HFFc6 (cell line): ENCODE results near the gene BRAT1. TPM values are rescaled to one million over a fixed set of nuclear protein-coding genes. Genes with fewer than 3 reads are reported as not detected.
A peak's percentile ranks its signal among the peaks of the same experiment; 100 is the strongest.

Experiments
- DNase-seq: peaks from one replicate; pipeline ENCODE4 v3.0.0-alpha.2; 2018
- H3K27ac Mint-ChIP-seq: 2 replicates; pipeline ENCODE4 v1.8.0; 2020; ENCODE audit warnings: mild to moderate bottlenecking, mixed read lengths
- H3K27me3 Mint-ChIP-seq: 2 replicates; pipeline ENCODE4 v1.8.0; 2021; ENCODE audit warnings: mild to moderate bottlenecking, moderate library complexity, mixed read lengths; ENCODE audit not compliant: insufficient read depth
- H3K36me3 Mint-ChIP-seq: 2 replicates; pipeline ENCODE4 v1.8.0; 2021; ENCODE audit warnings: low read depth, mixed read lengths
- H3K4me1 Mint-ChIP-seq: 2 replicates; pipeline ENCODE4 v1.8.0; 2020; ENCODE audit warnings: low read depth, mixed read lengths
- H3K4me3 Mint-ChIP-seq: 2 replicates; pipeline ENCODE4 v1.8.0; 2020; ENCODE audit warnings: mild to moderate bottlenecking, moderate library complexity, mixed read lengths
- H3K9me3 Mint-ChIP-seq: 2 replicates; pipeline ENCODE4 v1.8.0; 2020; ENCODE audit warnings: mild to moderate bottlenecking, mixed read lengths
- long read RNA-seq: library from polyadenylated mRNA; unstranded; transcript quantifications from one replicate; pipeline ENCODE4 v2.0.0, GENCODE V29; 2019
- total RNA-seq, 6 experiments: library from RNA; stranded (reverse); fragmentation: NEBNext Ultra II Directional; extraction: Animal tissue kit (Norgen Biotek cat#: 25700); gene quantifications; 2 replicates in 1 of 6; 3 replicates in 5 of 6; pipeline ENCODE4 v1.2.3, GENCODE V29; 2021
- TF ChIP-seq, protein P1 (sequence below): fragments of 200-600 bp; sonication (generic); IDR thresholded peaks from 2 replicates; pipeline ENCODE4 v1.5.0; 2021; ENCODE audit warnings: antibody characterized with exemption, mild to moderate bottlenecking

BRAT1 gene
- total RNA-seq = 10 to 100 TPM; 21.3 to 26.0 (median 23.3) TPM
- long read RNA-seq, transcript BRAT1-201 (14 exons, 2,915 nt) = major isoform, 23 of 47 reads
- long read RNA-seq, partial matches to known transcripts = 12 of 47 reads
- long read RNA-seq, other reads (novel, unspliced or antisense) = 12 of 47 reads

DNA sequence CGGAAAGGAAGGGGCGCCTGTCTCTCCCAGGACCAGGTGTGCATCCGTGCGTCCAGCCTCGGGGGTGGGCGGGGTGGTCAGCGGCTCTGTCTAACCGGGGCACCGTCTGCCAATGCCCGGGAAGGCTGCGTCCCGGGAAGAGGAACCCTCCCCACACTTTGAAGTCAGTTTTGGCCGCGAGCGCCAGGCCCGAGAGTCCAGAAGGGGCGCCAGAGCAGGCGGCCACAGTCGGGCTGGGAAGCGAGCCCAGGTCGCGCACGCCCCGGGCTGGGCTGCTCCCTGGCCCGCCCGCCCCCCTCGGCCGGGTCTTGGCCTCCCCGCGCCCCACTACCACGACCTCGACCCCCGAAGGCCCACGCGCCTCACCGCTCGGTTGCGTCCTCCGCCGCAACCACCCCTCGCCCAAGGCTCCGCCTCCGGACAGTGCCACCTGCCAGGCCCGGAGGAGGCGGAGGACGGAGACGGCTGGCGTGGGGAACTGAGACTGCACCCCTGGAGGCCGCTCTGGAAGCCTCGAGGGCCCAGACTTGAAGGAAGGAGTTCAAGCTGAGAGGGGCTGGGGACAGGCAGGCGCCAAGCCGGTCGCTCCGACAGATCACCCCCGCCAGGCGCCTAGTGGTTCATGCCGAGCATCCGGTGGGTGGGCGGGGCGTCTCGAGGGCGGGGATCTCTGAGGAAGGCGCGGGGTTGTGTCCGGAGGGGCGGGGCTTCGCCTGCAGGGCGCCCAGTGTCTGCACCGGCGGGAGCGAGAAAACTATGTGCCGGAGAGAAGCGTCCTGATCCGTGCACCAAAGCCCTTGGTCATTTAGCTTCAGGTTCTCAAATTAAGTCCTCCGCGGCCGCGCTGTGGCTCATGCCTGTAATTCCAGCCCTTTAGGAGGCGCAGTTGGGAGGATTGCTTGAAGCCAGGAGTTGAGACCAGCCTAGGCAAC is at the start of gene BRAT1:
BRAT1 (minus strand) TSS at position 404 of the 932 bp plus-strand sequence. CDS start 1,093 bp downstream, outside the sequence.
- Mint-ChIP-seq H3K27ac (peak within 1 kb of the TSS; percentile 87), H3K36me3 (peaks cover 5% of the 10 kb centered on the region; the same call in 1 of the 2 replicates), H3K27me3 (no peaks in the 10 kb centered on the region), H3K4me3 (peak within 1 kb of the TSS; percentile 88), H3K4me1 (peaks cover 28% of the 10 kb centered on the region), H3K9me3 (no peaks in the 10 kb centered on the region)
- peak; percentile 94 for DNase-seq
- TF ChIP-seq, protein P1, sequence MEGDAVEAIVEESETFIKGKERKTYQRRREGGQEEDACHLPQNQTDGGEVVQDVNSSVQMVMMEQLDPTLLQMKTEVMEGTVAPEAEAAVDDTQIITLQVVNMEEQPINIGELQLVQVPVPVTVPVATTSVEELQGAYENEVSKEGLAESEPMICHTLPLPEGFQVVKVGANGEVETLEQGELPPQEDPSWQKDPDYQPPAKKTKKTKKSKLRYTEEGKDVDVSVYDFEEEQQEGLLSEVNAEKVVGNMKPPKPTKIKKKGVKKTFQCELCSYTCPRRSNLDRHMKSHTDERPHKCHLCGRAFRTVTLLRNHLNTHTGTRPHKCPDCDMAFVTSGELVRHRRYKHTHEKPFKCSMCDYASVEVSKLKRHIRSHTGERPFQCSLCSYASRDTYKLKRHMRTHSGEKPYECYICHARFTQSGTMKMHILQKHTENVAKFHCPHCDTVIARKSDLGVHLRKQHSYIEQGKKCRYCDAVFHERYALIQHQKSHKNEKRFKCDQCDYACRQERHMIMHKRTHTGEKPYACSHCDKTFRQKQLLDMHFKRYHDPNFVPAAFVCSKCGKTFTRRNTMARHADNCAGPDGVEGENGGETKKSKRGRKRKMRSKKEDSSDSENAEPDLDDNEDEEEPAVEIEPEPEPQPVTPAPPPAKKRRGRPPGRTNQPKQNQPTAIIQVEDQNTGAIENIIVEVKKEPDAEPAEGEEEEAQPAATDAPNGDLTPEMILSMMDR = peak; percentile 62

DNA sequence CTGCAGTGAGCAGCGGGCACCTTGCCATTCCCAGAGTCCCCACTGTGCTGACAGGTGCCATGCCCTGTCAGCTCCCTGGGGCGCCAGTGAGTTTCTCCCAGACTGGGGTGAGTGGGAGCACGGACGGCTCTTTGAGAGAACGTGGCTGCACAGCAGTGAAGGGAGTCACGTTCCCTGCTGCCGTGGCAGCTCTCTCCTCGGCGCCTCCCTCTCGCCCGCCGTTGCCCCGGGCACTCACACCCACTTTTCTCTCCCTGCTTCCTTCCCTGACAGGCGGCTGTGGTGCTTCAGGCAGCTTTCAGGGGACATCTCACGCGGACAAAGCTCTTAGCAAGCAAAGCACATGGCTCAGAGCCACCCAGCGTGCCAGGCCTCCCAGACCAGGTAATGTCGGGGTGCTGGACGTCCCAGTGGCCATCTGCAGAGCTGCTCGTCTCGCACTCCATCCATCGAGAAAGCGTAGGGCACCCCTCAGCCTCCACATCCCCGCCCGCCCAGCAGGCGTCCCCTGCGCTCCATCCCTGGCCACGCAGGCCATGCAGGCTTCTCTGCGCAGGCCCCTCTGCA is 49.4 kb upstream of the BRAT1 start:
- H3K9me3 Mint-ChIP-seq = no peaks in the 10 kb centered on the region
- DNase-seq = no peak
- no peak overlapping the region for H3K27ac Mint-ChIP-seq
- no peaks in the 10 kb centered on the region for H3K27me3 Mint-ChIP-seq
- peaks cover 3% of the 10 kb centered on the region; the same call in 1 of the 2 replicates for H3K36me3 Mint-ChIP-seq
- no peak overlapping the region for H3K4me3 Mint-ChIP-seq
- TF ChIP-seq, protein P1 = no peak
- H3K4me1 Mint-ChIP-seq = no peaks in the 10 kb centered on the region

DNA sequence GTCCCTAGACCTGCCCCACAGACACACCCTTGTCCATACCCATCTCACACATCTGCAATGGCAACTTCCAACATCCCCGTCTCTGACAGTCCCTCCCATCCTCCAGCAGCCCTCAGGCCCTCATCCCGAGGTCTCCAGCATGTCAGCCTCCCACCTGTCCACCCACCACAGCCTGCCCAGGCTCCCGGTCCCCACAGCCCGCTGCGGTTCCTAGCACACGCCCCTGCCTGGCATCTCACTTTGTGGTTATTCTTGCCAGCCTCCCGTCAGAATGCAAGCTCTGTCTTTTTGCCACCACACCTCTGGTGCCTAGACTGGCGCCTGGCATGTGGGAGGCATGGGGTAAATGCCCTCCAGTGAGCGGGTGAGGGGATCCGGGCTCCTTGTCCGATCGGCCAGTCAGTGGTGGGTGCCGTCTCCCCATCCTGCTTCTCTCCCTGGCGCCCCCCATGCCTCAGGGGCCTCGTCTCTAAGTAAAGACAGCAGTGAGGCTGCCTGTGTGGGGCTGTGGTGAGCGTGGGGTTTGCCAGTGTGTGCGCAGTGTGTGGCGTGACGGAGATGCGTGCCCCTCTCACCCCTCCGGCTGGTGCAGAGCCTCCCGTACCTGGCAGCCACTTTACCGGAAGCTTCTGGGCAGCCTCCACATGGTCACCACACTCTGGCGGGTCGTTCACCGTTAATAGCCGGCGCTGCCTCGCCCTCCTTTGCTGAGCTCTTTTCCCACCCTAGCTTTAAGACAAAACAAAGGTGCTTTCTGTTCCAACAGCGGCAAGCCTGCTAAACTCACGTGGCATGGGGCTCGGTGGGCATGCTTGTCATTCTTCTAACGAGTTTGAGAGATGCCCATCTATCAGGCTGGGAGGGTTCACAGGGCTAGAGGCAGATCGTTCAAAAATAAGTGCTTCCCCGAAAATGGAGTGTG is 48.0 kb upstream of the BRAT1 start:
- Mint-ChIP-seq H3K27me3 (no peaks in the 10 kb centered on the region), H3K4me1 (no peaks in the 10 kb centered on the region), H3K4me3 (no peak overlapping the region), H3K36me3 (peaks cover 9% of the 10 kb centered on the region), H3K9me3 (no peaks in the 10 kb centered on the region), H3K27ac (no peak overlapping the region)
- TF ChIP-seq, protein P1 = no peak
- DNase-seq = no peak

DNA sequence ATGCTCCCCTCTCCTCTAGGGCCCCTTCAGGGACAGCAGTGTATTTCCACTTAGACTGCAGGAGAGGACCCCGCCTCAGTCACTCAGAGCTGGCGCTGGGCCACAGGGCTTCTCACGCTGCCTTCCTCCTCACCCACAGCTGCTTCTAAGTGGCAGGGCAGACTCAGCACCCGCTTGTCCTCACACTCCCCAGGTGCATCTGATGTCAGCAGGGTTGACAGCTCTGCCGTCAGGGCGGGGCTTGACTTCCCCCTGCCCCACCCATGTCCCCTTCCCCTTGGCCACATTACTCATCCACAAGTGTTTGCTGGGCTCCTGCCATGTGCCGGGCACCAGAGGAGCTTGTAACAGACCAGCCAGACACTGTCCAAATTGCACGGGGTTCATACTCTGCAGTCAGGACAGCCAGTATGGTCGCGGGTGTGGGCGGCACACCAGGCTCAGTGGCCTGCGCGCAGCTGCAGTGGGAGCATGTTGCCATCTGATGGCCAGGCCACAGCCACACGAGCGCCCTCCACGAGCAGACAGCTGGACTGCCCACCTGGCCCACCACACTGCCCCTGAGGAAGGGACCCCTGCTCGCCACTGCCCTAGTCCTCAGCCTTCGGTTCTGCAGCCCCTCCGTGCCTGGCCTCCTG is 47.2 kb upstream of the BRAT1 start:
- TF ChIP-seq, protein P1 = no peak
- DNase-seq = no peak
- no peak overlapping the region for H3K27ac Mint-ChIP-seq

More for the DNA sequence above, 47.2 kb upstream of the BRAT1 start:
- Mint-ChIP-seq H3K9me3 (no peaks in the 10 kb centered on the region), H3K4me3 (no peak overlapping the region), H3K36me3 (peaks cover 9% of the 10 kb centered on the region), H3K4me1 (no peaks in the 10 kb centered on the region), H3K27me3 (no peaks in the 10 kb centered on the region)
